ENCODE data around the gene CAPZA2. TPM values are rescaled to one million over a fixed set of nuclear protein-coding genes. Genes with fewer than 3 reads are reported as not detected.

CAPZA2 gene
- total and polyA plus RNA-seq, 10 of the 15 experiments (the other 5 are each of a cell fraction or from before 2014, with no cell fraction given) = 50.0 to 379 (median 117) TPM

GRCh38 chr7:116955801-116956476, 93.6 kb downstream of the CAPZA2 start (continued):
- peak; percentile 84 for TF ChIP-seq RUNX3 (IDR thresholded peaks at IDR 0.05; ENCODE audit: low read length)
- TF ChIP-seq, protein P1, sequence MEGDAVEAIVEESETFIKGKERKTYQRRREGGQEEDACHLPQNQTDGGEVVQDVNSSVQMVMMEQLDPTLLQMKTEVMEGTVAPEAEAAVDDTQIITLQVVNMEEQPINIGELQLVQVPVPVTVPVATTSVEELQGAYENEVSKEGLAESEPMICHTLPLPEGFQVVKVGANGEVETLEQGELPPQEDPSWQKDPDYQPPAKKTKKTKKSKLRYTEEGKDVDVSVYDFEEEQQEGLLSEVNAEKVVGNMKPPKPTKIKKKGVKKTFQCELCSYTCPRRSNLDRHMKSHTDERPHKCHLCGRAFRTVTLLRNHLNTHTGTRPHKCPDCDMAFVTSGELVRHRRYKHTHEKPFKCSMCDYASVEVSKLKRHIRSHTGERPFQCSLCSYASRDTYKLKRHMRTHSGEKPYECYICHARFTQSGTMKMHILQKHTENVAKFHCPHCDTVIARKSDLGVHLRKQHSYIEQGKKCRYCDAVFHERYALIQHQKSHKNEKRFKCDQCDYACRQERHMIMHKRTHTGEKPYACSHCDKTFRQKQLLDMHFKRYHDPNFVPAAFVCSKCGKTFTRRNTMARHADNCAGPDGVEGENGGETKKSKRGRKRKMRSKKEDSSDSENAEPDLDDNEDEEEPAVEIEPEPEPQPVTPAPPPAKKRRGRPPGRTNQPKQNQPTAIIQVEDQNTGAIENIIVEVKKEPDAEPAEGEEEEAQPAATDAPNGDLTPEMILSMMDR (IDR thresholded peaks at IDR 0.05 in 2 of 3, conservative IDR thresholded peaks at IDR 0.05 in 1 of 3; ENCODE audit: control insufficient read depth in 2 of 3, extremely low read depth in 1 of 3, insufficient read depth in 1 of 3, low read depth in 3 of 3, low read length in 3 of 3) = no peak
- TF ChIP-seq, protein P2, sequence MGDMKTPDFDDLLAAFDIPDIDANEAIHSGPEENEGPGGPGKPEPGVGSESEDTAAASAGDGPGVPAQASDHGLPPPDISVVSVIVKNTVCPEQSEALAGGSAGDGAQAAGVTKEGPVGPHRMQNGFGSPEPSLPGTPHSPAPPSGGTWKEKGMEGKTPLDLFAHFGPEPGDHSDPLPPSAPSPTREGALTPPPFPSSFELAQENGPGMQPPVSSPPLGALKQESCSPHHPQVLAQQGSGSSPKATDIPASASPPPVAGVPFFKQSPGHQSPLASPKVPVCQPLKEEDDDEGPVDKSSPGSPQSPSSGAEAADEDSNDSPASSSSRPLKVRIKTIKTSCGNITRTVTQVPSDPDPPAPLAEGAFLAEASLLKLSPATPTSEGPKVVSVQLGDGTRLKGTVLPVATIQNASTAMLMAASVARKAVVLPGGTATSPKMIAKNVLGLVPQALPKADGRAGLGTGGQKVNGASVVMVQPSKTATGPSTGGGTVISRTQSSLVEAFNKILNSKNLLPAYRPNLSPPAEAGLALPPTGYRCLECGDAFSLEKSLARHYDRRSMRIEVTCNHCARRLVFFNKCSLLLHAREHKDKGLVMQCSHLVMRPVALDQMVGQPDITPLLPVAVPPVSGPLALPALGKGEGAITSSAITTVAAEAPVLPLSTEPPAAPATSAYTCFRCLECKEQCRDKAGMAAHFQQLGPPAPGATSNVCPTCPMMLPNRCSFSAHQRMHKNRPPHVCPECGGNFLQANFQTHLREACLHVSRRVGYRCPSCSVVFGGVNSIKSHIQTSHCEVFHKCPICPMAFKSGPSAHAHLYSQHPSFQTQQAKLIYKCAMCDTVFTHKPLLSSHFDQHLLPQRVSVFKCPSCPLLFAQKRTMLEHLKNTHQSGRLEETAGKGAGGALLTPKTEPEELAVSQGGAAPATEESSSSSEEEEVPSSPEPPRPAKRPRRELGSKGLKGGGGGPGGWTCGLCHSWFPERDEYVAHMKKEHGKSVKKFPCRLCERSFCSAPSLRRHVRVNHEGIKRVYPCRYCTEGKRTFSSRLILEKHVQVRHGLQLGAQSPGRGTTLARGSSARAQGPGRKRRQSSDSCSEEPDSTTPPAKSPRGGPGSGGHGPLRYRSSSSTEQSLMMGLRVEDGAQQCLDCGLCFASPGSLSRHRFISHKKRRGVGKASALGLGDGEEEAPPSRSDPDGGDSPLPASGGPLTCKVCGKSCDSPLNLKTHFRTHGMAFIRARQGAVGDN (IDR thresholded peaks at IDR 0.05) = peak; percentile 87
- TF ChIP-seq RELA (IDR thresholded peaks at IDR 0.05; ENCODE audit: borderline replicate concordance, partially characterized antibody) = peak; percentile 27
- no peak for TF ChIP-seq ZNF274 (IDR thresholded peaks at IDR 0.05; ENCODE audit: insufficient read depth, insufficient read length)
- peak; percentile 62; the same call in 1 of the 2 replicates for TF ChIP-seq ZNF217 (IDR thresholded peaks at IDR 0.05)
- peak; percentile 96 to 97 for TF ChIP-seq BHLHE40 (IDR thresholded peaks at IDR 0.05; ENCODE audit: borderline replicate concordance in 1 of 2, low read depth in 2 of 2, low read length in 1 of 2)
- peak; percentile 83; the same call in 1 of the 2 replicates for TF ChIP-seq RCOR1 (conservative IDR thresholded peaks at IDR 0.05; ENCODE audit: low read depth, low read length)
- no peak for TF ChIP-seq NFYB (IDR thresholded peaks at IDR 0.05; ENCODE audit: insufficient read depth, low read depth, low read length)
- peak; percentile 73 for TF ChIP-seq CREB1 (IDR thresholded peaks at IDR 0.05; ENCODE audit: low read depth)
- TF ChIP-seq FOXM1 (IDR thresholded peaks at IDR 0.05; ENCODE audit: low read depth, low read length) = peak; percentile 93
- no peak; the same call in 1 of the 2 replicates for TF ChIP-seq TBL1XR1 (IDR thresholded peaks at IDR 0.05; ENCODE audit: low read depth, low read length)
- peak in 1 of 2 experiments; percentile 55; a peak in 1 of 4 replicates for TF ChIP-seq CEBPB (IDR thresholded peaks at IDR 0.05; ENCODE audit: borderline replicate concordance in 1 of 2, low read depth in 2 of 2, low read length in 2 of 2)
- TF ChIP-seq, protein P3, sequence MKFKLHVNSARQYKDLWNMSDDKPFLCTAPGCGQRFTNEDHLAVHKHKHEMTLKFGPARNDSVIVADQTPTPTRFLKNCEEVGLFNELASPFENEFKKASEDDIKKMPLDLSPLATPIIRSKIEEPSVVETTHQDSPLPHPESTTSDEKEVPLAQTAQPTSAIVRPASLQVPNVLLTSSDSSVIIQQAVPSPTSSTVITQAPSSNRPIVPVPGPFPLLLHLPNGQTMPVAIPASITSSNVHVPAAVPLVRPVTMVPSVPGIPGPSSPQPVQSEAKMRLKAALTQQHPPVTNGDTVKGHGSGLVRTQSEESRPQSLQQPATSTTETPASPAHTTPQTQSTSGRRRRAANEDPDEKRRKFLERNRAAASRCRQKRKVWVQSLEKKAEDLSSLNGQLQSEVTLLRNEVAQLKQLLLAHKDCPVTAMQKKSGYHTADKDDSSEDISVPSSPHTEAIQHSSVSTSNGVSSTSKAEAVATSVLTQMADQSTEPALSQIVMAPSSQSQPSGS (IDR thresholded peaks at IDR 0.05; ENCODE audit: low read length) = peak; percentile 79
- TF ChIP-seq, protein P4, sequence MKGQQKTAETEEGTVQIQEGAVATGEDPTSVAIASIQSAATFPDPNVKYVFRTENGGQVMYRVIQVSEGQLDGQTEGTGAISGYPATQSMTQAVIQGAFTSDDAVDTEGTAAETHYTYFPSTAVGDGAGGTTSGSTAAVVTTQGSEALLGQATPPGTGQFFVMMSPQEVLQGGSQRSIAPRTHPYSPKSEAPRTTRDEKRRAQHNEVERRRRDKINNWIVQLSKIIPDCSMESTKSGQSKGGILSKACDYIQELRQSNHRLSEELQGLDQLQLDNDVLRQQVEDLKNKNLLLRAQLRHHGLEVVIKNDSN (IDR thresholded peaks at IDR 0.05; ENCODE audit: borderline replicate concordance, extremely low read length, insufficient read depth, low read depth, low read length) = no peak
- TF ChIP-seq, protein P5, sequence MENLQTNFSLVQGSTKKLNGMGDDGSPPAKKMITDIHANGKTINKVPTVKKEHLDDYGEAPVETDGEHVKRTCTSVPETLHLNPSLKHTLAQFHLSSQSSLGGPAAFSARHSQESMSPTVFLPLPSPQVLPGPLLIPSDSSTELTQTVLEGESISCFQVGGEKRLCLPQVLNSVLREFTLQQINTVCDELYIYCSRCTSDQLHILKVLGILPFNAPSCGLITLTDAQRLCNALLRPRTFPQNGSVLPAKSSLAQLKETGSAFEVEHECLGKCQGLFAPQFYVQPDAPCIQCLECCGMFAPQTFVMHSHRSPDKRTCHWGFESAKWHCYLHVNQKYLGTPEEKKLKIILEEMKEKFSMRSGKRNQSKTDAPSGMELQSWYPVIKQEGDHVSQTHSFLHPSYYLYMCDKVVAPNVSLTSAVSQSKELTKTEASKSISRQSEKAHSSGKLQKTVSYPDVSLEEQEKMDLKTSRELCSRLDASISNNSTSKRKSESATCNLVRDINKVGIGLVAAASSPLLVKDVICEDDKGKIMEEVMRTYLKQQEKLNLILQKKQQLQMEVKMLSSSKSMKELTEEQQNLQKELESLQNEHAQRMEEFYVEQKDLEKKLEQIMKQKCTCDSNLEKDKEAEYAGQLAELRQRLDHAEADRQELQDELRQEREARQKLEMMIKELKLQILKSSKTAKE (IDR thresholded peaks at IDR 0.05; ENCODE audit: low read depth, poor library complexity, severe bottlenecking) = peak; percentile 93

Data from GM12878 (cell line).